ENCODE results near the gene PNMA8C.

The PNMA8C gene

GRCh38 chr19:46388311-46389095 is 40.2 kb downstream of the PNMA8C start:
- H3K4me3 ChIP-seq (ENCODE audit: low read depth, low read length), result no peak overlapping the region
- no peak for DNase-seq (ENCODE audit: low read depth)
- no peak for TF ChIP-seq CTCF (IDR thresholded peaks at IDR 0.05; ENCODE audit: low read depth, low read length, missing control alignments)

- TF ChIP-seq CTCF (IDR thresholded peaks at IDR 0.05; ENCODE audit: low read depth, low read length, missing control alignments), result no peak
- H3K4me3 ChIP-seq (ENCODE audit: low read depth, low read length), result no peak overlapping the region
- no peak for DNase-seq (ENCODE audit: low read depth)
Measured at GRCh38 chr19:46387713-46388130, 41.0 kb downstream of the PNMA8C start.

GRCh38 chr19:46386996-46387712 is 41.6 kb downstream of the PNMA8C start:
- no peak for DNase-seq (ENCODE audit: low read depth)
- TF ChIP-seq CTCF (IDR thresholded peaks at IDR 0.05; ENCODE audit: low read depth, low read length, missing control alignments), result no peak
- no peak overlapping the region for H3K4me3 ChIP-seq (ENCODE audit: low read depth, low read length)

GRCh38 chr19:46386151-46386550 is 42.6 kb downstream of the PNMA8C start:
- TF ChIP-seq CTCF (IDR thresholded peaks at IDR 0.05; ENCODE audit: low read depth, low read length, missing control alignments), result no peak
- no peak overlapping the region for H3K4me3 ChIP-seq (ENCODE audit: low read depth, low read length)

GRCh38 chr19:46385636-46386035 is 43.1 kb downstream of the PNMA8C start:
- DNase-seq (ENCODE audit: low read depth), result no peak
- no peak overlapping the region for H3K4me3 ChIP-seq (ENCODE audit: low read depth, low read length)
- no peak for TF ChIP-seq CTCF (IDR thresholded peaks at IDR 0.05; ENCODE audit: low read depth, low read length, missing control alignments)

More at GRCh38 chr19:46386151-46386550, 42.6 kb downstream of the PNMA8C start:
- DNase-seq (ENCODE audit: low read depth), result no peak

GRCh38 chr19:46384396-46384795 is 44.3 kb downstream of the PNMA8C start:
- H3K4me3 ChIP-seq (ENCODE audit: low read depth, low read length), result no peak overlapping the region
- DNase-seq (ENCODE audit: low read depth), result no peak
- TF ChIP-seq CTCF (IDR thresholded peaks at IDR 0.05; ENCODE audit: low read depth, low read length, missing control alignments), result no peak

Data from GM12864 (cell line).